ENCODE results near the gene STAT6. TPM values are rescaled to one million over a fixed set of nuclear protein-coding genes. Genes with fewer than 3 reads are reported as not detected.
"Not testable (repeated sequence)": the region's sequence is repeated elsewhere in the genome, so short reads cannot be mapped to it uniquely, and the experiment has no call there.

STAT6 gene
- total RNA-seq, 1 donor from 2014 or later, result 46.2 TPM

- peaks cover 20% of the 10 kb centered on the region for H3K4me1 ChIP-seq
- TF ChIP-seq CTCF (IDR thresholded peaks at IDR 0.05; ENCODE audit: borderline replicate concordance), result peak; percentile 99
- no peaks in the 10 kb centered on the region for H3K27me3 ChIP-seq (ENCODE audit: low read depth)
- no peaks in the 10 kb centered on the region for H3K36me3 ChIP-seq
- no peak overlapping the region for H3K4me3 ChIP-seq
- intact Hi-C loops (cut with micrococcal nuclease), result loop anchor here (5.0 kb wide), 1 partner anchor 58 kb away; no protein-coding TSS in a partner anchor
- no peaks in the 10 kb centered on the region for H3K9me3 ChIP-seq (replicated peaks)
- H3K27ac ChIP-seq (replicated peaks), result no peak overlapping the region
- peak; percentile 52 for DNase-seq
Observed at GRCh38 chr12:57124261-57124877, 13.2 kb upstream of the STAT6 start.

GRCh38 chr12:57123813-57124212 is 12.7 kb upstream of the STAT6 start:
- no peak for TF ChIP-seq CTCF (IDR thresholded peaks at IDR 0.05; ENCODE audit: borderline replicate concordance)
- H3K27me3 ChIP-seq (ENCODE audit: low read depth), result no peaks in the 10 kb centered on the region
- H3K27ac ChIP-seq (replicated peaks), result no peak overlapping the region
- DNase-seq, result no peak
- intact Hi-C loops (cut with micrococcal nuclease), result loop anchor here (5.0 kb wide), 1 partner anchor 58 kb away; no protein-coding TSS in a partner anchor
- no peaks in the 10 kb centered on the region for H3K9me3 ChIP-seq (replicated peaks)
- no peaks in the 10 kb centered on the region for H3K36me3 ChIP-seq
- no peak overlapping the region for H3K4me3 ChIP-seq
- peaks cover 17% of the 10 kb centered on the region for H3K4me1 ChIP-seq

- not testable (repeated sequence) for DNase-seq; H3K27ac ChIP-seq (replicated peaks); H3K36me3 ChIP-seq; H3K4me1 ChIP-seq; H3K9me3 ChIP-seq (replicated peaks); H3K27me3 ChIP-seq (ENCODE audit: low read depth); H3K4me3 ChIP-seq
- intact Hi-C loops (cut with micrococcal nuclease), result loop anchor here (5.0 kb wide), 1 partner anchor 62 kb away; no protein-coding TSS in a partner anchor
Observed at GRCh38 chr12:57120718-57121117, 9.6 kb upstream of the STAT6 start.

- no peaks in the 10 kb centered on the region for H3K27me3 ChIP-seq (ENCODE audit: low read depth)
- intact Hi-C loops (cut with micrococcal nuclease), result loop anchor here (5.0 kb wide), 1 partner anchor 63 kb away; no protein-coding TSS in a partner anchor
- no peaks in the 10 kb centered on the region for H3K36me3 ChIP-seq
- H3K4me3 ChIP-seq, result no peak overlapping the region
- peak overlapping the region; percentile 28 for H3K27ac ChIP-seq (replicated peaks)
- TF ChIP-seq CTCF (IDR thresholded peaks at IDR 0.05; ENCODE audit: borderline replicate concordance), result no peak
- peaks cover 7% of the 10 kb centered on the region for H3K4me1 ChIP-seq
- no peaks in the 10 kb centered on the region for H3K9me3 ChIP-seq (replicated peaks)
- no peak for DNase-seq
Observed at GRCh38 chr12:57119294-57120085, 8.3 kb upstream of the STAT6 start.

- no peak for DNase-seq
- H3K36me3 ChIP-seq, result no peaks in the 10 kb centered on the region
- no peak overlapping the region for H3K4me3 ChIP-seq
- peak overlapping the region; percentile 28 for H3K27ac ChIP-seq (replicated peaks)
- H3K27me3 ChIP-seq (ENCODE audit: low read depth), result no peaks in the 10 kb centered on the region
- H3K9me3 ChIP-seq (replicated peaks), result no peaks in the 10 kb centered on the region
- intact Hi-C loops (cut with micrococcal nuclease), result no loop called here
- H3K4me1 ChIP-seq, result peaks cover 7% of the 10 kb centered on the region
- TF ChIP-seq CTCF (IDR thresholded peaks at IDR 0.05; ENCODE audit: borderline replicate concordance), result no peak
Observed at GRCh38 chr12:57118711-57119271, 7.6 kb upstream of the STAT6 start.
